Heart right ventricle (tissue), 16 donors: Measurements from ENCODE around the gene VARS2. TPM values are rescaled to one million over a fixed set of nuclear protein-coding genes. Genes with fewer than 3 reads are reported as not detected.
"Not testable (repeated sequence)": the region's sequence is repeated elsewhere in the genome, so short reads cannot be mapped to it uniquely, and the experiment has no call there.

ENCODE experiments used
- ATAC-seq, 8 donors: fragments of 200-7000 bp; cut with Tn5 transposase; one replicate each; pipeline ENCODE4 v1.9.1; 2020; ENCODE audit warnings: mild to moderate bottlenecking in 8 of 8, moderate library complexity in 8 of 8, moderate number of reproducible peaks in 1 of 8
- DNase-seq, 2 donors: peaks; one replicate each; pipeline ENCODE4 v3.0.0-alpha.2; 2020
- H3K27ac ChIP-seq, 10 donors: fragments of 200-600 bp; sonication (generic) in 2 of 10; one replicate each; pipeline versions ENCODE4 v1.5.0 to v1.8.0; 2020 to 2022; ENCODE audit warnings: mild to moderate bottlenecking in 3 of 10
- H3K27me3 ChIP-seq, 7 donors: fragments of 200-600 bp; one replicate each; pipeline ENCODE4 v1.8.0; 2021 to 2022; ENCODE audit warnings: mild to moderate bottlenecking in 2 of 7
- H3K36me3 ChIP-seq, 9 donors: fragments of 200-600 bp; sonication (generic) in 1 of 9; one replicate each; pipeline versions ENCODE4 v1.5.0 to v1.8.0; 2020 to 2022; ENCODE audit warnings: mild to moderate bottlenecking in 2 of 9
- H3K4me1 ChIP-seq, 9 donors: fragments of 200-600 bp; sonication (generic) in 1 of 9; one replicate each; pipeline versions ENCODE4 v1.5.0 to v1.8.0; 2020 to 2022; ENCODE audit warnings: mild to moderate bottlenecking in 4 of 9
- H3K4me3 ChIP-seq, 10 donors: fragments of 200-600 bp; sonication (generic) in 2 of 10; one replicate each; pipeline versions ENCODE4 v1.5.0 to v1.8.0; 2020 to 2022; ENCODE audit warnings: mild to moderate bottlenecking in 7 of 10, moderate library complexity in 2 of 10
- H3K9me3 ChIP-seq, 11 donors: fragments of 200-600 bp in 10 of 11; sonication (generic) in 2 of 11; one replicate each; pipeline versions ENCODE4 v1.5.0 to v1.8.0; 2013 to 2022; ENCODE audit warnings: mild to moderate bottlenecking in 2 of 11, control low read depth in 1 of 11, moderate library complexity in 1 of 11
- WGBS, 2 donors: extraction: QIAGEN DNeasy Blood & Tissue Kit; methylation state at CpG; one replicate each; pipeline ENCODE4 v1.1.7; 2013; ENCODE audit warnings: inconsistent platforms in 1 of 2; 5-methylcytosine and 5-hydroxymethylcytosine counted together
- intact Hi-C, 10 donors: fragments of 100-400 bp; cut with DNase I; formaldehyde crosslinking; loops; one replicate each; pipeline versions ENCODE4 v1.11.1 to v1.14.2; 2022
- polyA plus RNA-seq, 2 donors: library from polyadenylated mRNA; stranded (reverse); fragments of 200-250 nt; gene quantifications; one replicate each; pipeline ENCODE4 v1.2.3, GENCODE V29; 2013
- total RNA-seq, 10 donors: library from RNA; stranded (reverse); fragmentation: NEBNext Ultra II Directional in 3 of 10; extraction: Animal tissue kit (Norgen Biotek cat#: 25700) in 3 of 10; gene quantifications; one replicate each; pipeline versions ENCODE4 v1.2.1 to v1.2.4, GENCODE V29; 2021 to 2023
- TF ChIP-seq, protein P1 (sequence below), 9 donors: fragments of 200-600 bp; sonication (generic) in 2 of 9; IDR thresholded peaks; one replicate each; pipeline versions ENCODE4 v1.5.0 to v1.8.0; 2021 to 2022; ENCODE audit warnings: antibody characterized with exemption in 9 of 9, mild to moderate bottlenecking in 5 of 9, moderate library complexity in 1 of 9
- donor health status: Arrhythmogenic right ventricular cardiomyopathy.
- donor health status: ischemic (EF 13 %, LVEDD 7.1; RV severe dilation, severe dysfunction).
- donor health status: healthy with polysubstance abuse.
- donor health status: DM: no; HTN: yes; CAD: no.
- donor health status: DM: no; HTN: no; CAD: no.
- donor health status: ischemic (EF 25% LVEDD 6.9; RV normal size, moderate dysfunction).
- donor health status: ischemic (EF 25% LVEDD 5.7; RV mildly dilated, moderate dysfunction).
- donor health status: healthy.
- donor health status: DM: yes; HTN: yes; CAD: no.
- donor health status: Ischemic cardiomyopathy.
- donor health status: ischemic (EF 35%, LVEDD 5.7; RV mildly dilated, moderate dysfunction).
- donor health status: nonischemic (EF 11% LVEDD 7.7; RV severe dilation, severe dysfunction).
- donor health status: DM: yes; HTN: yes; CAD: no.
- donor health status: PGD.
- donor health status: ischemic (EF 29% LVEDD 5.4; RV normal size, mild dysfunction).
- donor health status: nonischemic (EF 23%, LVEDD 6.1; RV moderate dilation, normal function).

Gene VARS2
- total and polyA plus RNA-seq, 12 donors = 9.3 to 28.4 (median 22.5) TPM

GRCh38 chr6:30917487-30917886 is 3.4 kb downstream of the VARS2 start:
- WGBS, 2 donors = 94 to 95% methylated on average over 8 of the region's 8 CpGs
- Histone ChIP-seq H3K9me3 (no peaks in the 10 kb centered on the region), H3K27me3 (no peaks in the 10 kb centered on the region), H3K36me3 (peaks cover 0 to 72% (median 46%) of the 10 kb centered on the region in 9 donors), H3K4me3 (no peak overlapping the region), H3K27ac (no peak overlapping the region), H3K4me1 (peaks cover 5 to 26% (median 23%) of the 10 kb centered on the region in 9 donors)
- ATAC-seq (no peak), DNase-seq (no peak)
- TF ChIP-seq, protein P1, sequence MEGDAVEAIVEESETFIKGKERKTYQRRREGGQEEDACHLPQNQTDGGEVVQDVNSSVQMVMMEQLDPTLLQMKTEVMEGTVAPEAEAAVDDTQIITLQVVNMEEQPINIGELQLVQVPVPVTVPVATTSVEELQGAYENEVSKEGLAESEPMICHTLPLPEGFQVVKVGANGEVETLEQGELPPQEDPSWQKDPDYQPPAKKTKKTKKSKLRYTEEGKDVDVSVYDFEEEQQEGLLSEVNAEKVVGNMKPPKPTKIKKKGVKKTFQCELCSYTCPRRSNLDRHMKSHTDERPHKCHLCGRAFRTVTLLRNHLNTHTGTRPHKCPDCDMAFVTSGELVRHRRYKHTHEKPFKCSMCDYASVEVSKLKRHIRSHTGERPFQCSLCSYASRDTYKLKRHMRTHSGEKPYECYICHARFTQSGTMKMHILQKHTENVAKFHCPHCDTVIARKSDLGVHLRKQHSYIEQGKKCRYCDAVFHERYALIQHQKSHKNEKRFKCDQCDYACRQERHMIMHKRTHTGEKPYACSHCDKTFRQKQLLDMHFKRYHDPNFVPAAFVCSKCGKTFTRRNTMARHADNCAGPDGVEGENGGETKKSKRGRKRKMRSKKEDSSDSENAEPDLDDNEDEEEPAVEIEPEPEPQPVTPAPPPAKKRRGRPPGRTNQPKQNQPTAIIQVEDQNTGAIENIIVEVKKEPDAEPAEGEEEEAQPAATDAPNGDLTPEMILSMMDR (IDR thresholded peaks at IDR 0.05) = no peak
- intact Hi-C loops = loop anchor here in 7 of 10 donors (2.0 to 10.0 kb wide), 7 partner anchors 125 to 170 kb away; no protein-coding TSS in a partner anchor

GRCh38 chr6:30918670-30919069 is 4.6 kb downstream of the VARS2 start:
- peaks cover 5 to 24% (median 19%) of the 10 kb centered on the region in 9 donors for H3K4me1 ChIP-seq
- H3K27me3 ChIP-seq = no peaks in the 10 kb centered on the region
- no peak for ATAC-seq
- intact Hi-C loops = loop anchor here in 6 of 10 donors (5.0 to 10.0 kb wide), 6 partner anchors 124 to 169 kb away; no protein-coding TSS in a partner anchor
- TF ChIP-seq, protein P1 (IDR thresholded peaks at IDR 0.05) = no peak
- 93% methylated on average over 8 of the region's 8 CpGs for WGBS, 2 donors
- H3K9me3 ChIP-seq = no peaks in the 10 kb centered on the region
- H3K4me3 ChIP-seq = no peak overlapping the region
- H3K36me3 ChIP-seq = peaks cover 0 to 76% (median 52%) of the 10 kb centered on the region in 9 donors
- DNase-seq = no peak
- H3K27ac ChIP-seq = no peak overlapping the region

DNA sequence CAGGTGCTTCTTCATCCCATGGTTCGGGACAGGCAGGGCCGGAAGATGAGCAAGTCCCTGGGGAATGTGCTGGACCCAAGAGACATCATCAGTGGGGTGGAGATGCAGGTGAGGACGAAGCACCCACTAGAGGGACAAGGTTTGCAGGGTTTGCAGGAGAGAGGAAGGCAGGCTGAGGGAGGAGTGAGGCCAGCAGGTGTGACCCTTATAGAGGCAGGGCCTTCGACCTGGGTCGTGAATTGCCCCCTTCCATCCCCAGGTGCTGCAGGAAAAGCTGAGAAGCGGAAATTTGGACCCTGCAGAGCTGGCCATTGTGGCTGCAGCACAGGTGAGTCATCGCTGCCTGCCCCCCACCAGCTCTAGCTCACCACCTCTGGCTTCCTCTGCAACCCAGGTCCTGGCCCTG is 8.4 kb downstream of the VARS2 start:
- intact Hi-C loops = loop anchor here in 2 of 10 donors (5.0 to 10.0 kb wide), 3 partner anchors 122 to 155 kb away; no protein-coding TSS in a partner anchor
- H3K36me3 ChIP-seq = peaks cover 0 to 97% (median 52%) of the 10 kb centered on the region in 9 donors
- H3K4me1 ChIP-seq = peaks cover 0 to 16% (median 0%) of the 10 kb centered on the region in 9 donors
- H3K4me3 ChIP-seq = no peak overlapping the region
- H3K9me3 ChIP-seq = no peaks in the 10 kb centered on the region
- 92 to 94% methylated on average over 7 of the region's 7 CpGs for WGBS, 2 donors
- no peak for DNase-seq
- H3K27me3 ChIP-seq = no peaks in the 10 kb centered on the region
- H3K27ac ChIP-seq = no peak overlapping the region
- TF ChIP-seq, protein P1 (IDR thresholded peaks at IDR 0.05) = no peak
- no peak for ATAC-seq

- intact Hi-C loops = loop anchor here in 2 of 10 donors (5.0 to 10.0 kb wide), 3 partner anchors 121 to 153 kb away; no protein-coding TSS in a partner anchor
- H3K27me3 ChIP-seq, H3K4me3 ChIP-seq, H3K27ac ChIP-seq, DNase-seq: not testable (repeated sequence)
- ATAC-seq = peak in 6 of 8 donors; percentile 12 to 72 (median 58)
- peaks cover 0 to 12% (median 0%) of the 10 kb centered on the region in 11 donors for H3K9me3 ChIP-seq
- peaks cover 0 to 16% (median 0%) of the 10 kb centered on the region in 9 donors for H3K4me1 ChIP-seq
- H3K36me3 ChIP-seq = peaks cover 0 to 84% (median 41%) of the 10 kb centered on the region in 9 donors
- WGBS, 2 donors = 79 to 82% methylated on average over 9 of the region's 9 CpGs
Measured at GRCh38 chr6:30924040-30924627, 10.1 kb downstream of the VARS2 start.

GRCh38 chr6:30926644-30927043 is 12.6 kb downstream of the VARS2 start:
- intact Hi-C loops = loop anchor here in 1 of 10 donors (10.0 kb wide), 1 partner anchor 118 kb away; no protein-coding TSS in a partner anchor
- no peak for DNase-seq
- Histone ChIP-seq H3K36me3 (peaks cover 0 to 59% (median 16%) of the 10 kb centered on the region in 9 donors), H3K9me3 (peaks cover 0 to 13% (median 0%) of the 10 kb centered on the region in 11 donors), H3K4me3 (no peak overlapping the region), H3K27me3 (no peaks in the 10 kb centered on the region), H3K4me1 (peaks cover 0 to 16% (median 0%) of the 10 kb centered on the region in 9 donors), H3K27ac (no peak overlapping the region)
- TF ChIP-seq, protein P1 (IDR thresholded peaks at IDR 0.05) = no peak
- peak in 7 of 8 donors; percentile 49 to 93 (median 65) for ATAC-seq
- 76 to 87% methylated on average over 4 of the region's 4 CpGs for WGBS, 2 donors

- not testable (repeated sequence) for ATAC-seq, H3K27me3 ChIP-seq, DNase-seq, H3K27ac ChIP-seq, H3K4me3 ChIP-seq
- peaks cover 0 to 54% (median 12%) of the 10 kb centered on the region in 9 donors for H3K36me3 ChIP-seq
- 92 to 94% methylated on average over 3 of the region's 3 CpGs for WGBS, 2 donors
- H3K9me3 ChIP-seq = peaks cover 0 to 13% (median 0%) of the 10 kb centered on the region in 11 donors
- peaks cover 0 to 16% (median 0%) of the 10 kb centered on the region in 9 donors for H3K4me1 ChIP-seq
- intact Hi-C loops = loop anchor here in 1 of 10 donors (10.0 kb wide), 1 partner anchor 118 kb away; no protein-coding TSS in a partner anchor
Measured at GRCh38 chr6:30927080-30927479, 13.0 kb downstream of the VARS2 start.
